TTC549 (cell line): Measurements from ENCODE around the gene NCSTN.
A peak's percentile ranks its signal among the peaks of the same experiment; 100 is the strongest.
"Not testable (repeated sequence)": the region's sequence is repeated elsewhere in the genome, so short reads cannot be mapped to it uniquely, and the experiment has no call there.

ENCODE experiments used
- FAIRE-seq: peaks from 2 replicates; lab custom pipeline; 2012; peaks lifted over from hg19 to GRCh38; lab: Jason Lieb, UNC

Gene NCSTN

GRCh38 chr1:160371756-160372155 is 28.6 kb downstream of the NCSTN start:
- no peak for FAIRE-seq

GRCh38 chr1:160373696-160374095 is 30.5 kb downstream of the NCSTN start:
- no peak for FAIRE-seq

- no peak for FAIRE-seq
Observed at GRCh38 chr1:160374306-160375110, 31.3 kb downstream of the NCSTN start.

- no peak for FAIRE-seq
Observed at GRCh38 chr1:160375788-160376524, 32.8 kb downstream of the NCSTN start.

GRCh38 chr1:160376525-160377131 is 33.4 kb downstream of the NCSTN start:
- peak; percentile 95 for FAIRE-seq

GRCh38 chr1:160377585-160378206 is 34.5 kb downstream of the NCSTN start:
- FAIRE-seq, result no peak

- FAIRE-seq, result not testable (repeated sequence)
Observed at GRCh38 chr1:160384812-160385211, 41.6 kb downstream of the NCSTN start.

- not testable (repeated sequence) for FAIRE-seq
Observed at GRCh38 chr1:160388406-160388805, 45.2 kb downstream of the NCSTN start.

GRCh38 chr1:160394673-160395072 is 51.5 kb downstream of the NCSTN start:
- no peak for FAIRE-seq

GRCh38 chr1:160397651-160398050 is 54.5 kb downstream of the NCSTN start:
- FAIRE-seq, result no peak

- no peak for FAIRE-seq
Observed at GRCh38 chr1:160398823-160399222, 55.6 kb downstream of the NCSTN start.

GRCh38 chr1:160399544-160400222 is 56.5 kb downstream of the NCSTN start:
- FAIRE-seq, result no peak

GRCh38 chr1:160400223-160400645 is 57.1 kb downstream of the NCSTN start, which contains the start of gene VANGL2:
VANGL2 (plus strand) TSS chr1:160400564; CDS start chr1:160415838, 15,274 bp downstream.
- FAIRE-seq, result no peak

- FAIRE-seq, result no peak
Observed at GRCh38 chr1:160400646-160401486, 57.7 kb downstream of the NCSTN start.

- no peak for FAIRE-seq
Observed at GRCh38 chr1:160401487-160401805, 58.3 kb downstream of the NCSTN start.

GRCh38 chr1:160402001-160402795 is 59.0 kb downstream of the NCSTN start:
- FAIRE-seq, result no peak

- no peak for FAIRE-seq
Observed at GRCh38 chr1:160403244-160403643, 60.1 kb downstream of the NCSTN start.

GRCh38 chr1:160404094-160404493 is 60.9 kb downstream of the NCSTN start:
- FAIRE-seq, result no peak

- no peak for FAIRE-seq
Observed at GRCh38 chr1:160405331-160405877, 62.2 kb downstream of the NCSTN start.
